ENCODE measurements around the gene LMAN2L. TPM values are rescaled to one million over a fixed set of nuclear protein-coding genes. Genes with fewer than 3 reads are reported as not detected.

The LMAN2L gene
- total RNA-seq, 4 donors from 2014 or later: 18.1 to 22.9 (median 21.5) TPM

GRCh38 chr2:96727431-96727830, 12.4 kb downstream of the LMAN2L start:
- H3K9me3 ChIP-seq: no peaks in the 10 kb centered on the region
- 81 to 97% methylated on average over 3 to 5 of the region's 5 CpGs for WGBS, 2 donors (ENCODE audit: low coverage in 1 of 2)
- TF ChIP-seq POLR2A (IDR thresholded peaks at IDR 0.05) (no peak), CTCF (IDR thresholded peaks at IDR 0.05) (no peak), POLR2AphosphoS5 (IDR thresholded peaks at IDR 0.05) (no peak), EP300 (IDR thresholded peaks at IDR 0.05) (no peak)
- H3K36me3 ChIP-seq: peaks cover 0 to 96% of the 10 kb centered on the region in 2 donors
- ATAC-seq: no peak
- H3K27me3 ChIP-seq: no peaks in the 10 kb centered on the region
- H3K27ac ChIP-seq: no peak overlapping the region
- no peak overlapping the region for H3K4me3 ChIP-seq
- H3K4me1 ChIP-seq: peaks cover 0 to 10% (median 0%) of the 10 kb centered on the region in 3 donors

- Histone ChIP-seq H3K27me3 (no peaks in the 10 kb centered on the region), H3K4me3 (no peak overlapping the region), H3K36me3 (peaks cover 0 to 91% of the 10 kb centered on the region in 2 donors), H3K9me3 (no peaks in the 10 kb centered on the region), H3K27ac (no peak overlapping the region), H3K4me1 (peaks cover 0 to 10% (median 0%) of the 10 kb centered on the region in 3 donors)
- no peak for ATAC-seq
- TF ChIP-seq POLR2A (IDR thresholded peaks at IDR 0.05) (no peak), CTCF (IDR thresholded peaks at IDR 0.05) (no peak), EP300 (IDR thresholded peaks at IDR 0.05) (no peak), POLR2AphosphoS5 (IDR thresholded peaks at IDR 0.05) (no peak)
- WGBS, 2 donors (ENCODE audit: low coverage in 1 of 2): 81 to 93% methylated on average over 3 to 4 of the region's 4 CpGs
These were observed 13.7 kb downstream of the LMAN2L start for GRCh38 chr2:96726131-96726530.

GRCh38 chr2:96716388-96716787, 23.5 kb downstream of the LMAN2L start:
- no peak overlapping the region for H3K4me3 ChIP-seq
- no peak for ATAC-seq
- H3K27me3 ChIP-seq: no peaks in the 10 kb centered on the region
- TF ChIP-seq POLR2A (IDR thresholded peaks at IDR 0.05): no peak
- no peak for TF ChIP-seq EP300 (IDR thresholded peaks at IDR 0.05)
- TF ChIP-seq CTCF (IDR thresholded peaks at IDR 0.05): no peak
- no peak for TF ChIP-seq POLR2AphosphoS5 (IDR thresholded peaks at IDR 0.05)
- H3K4me1 ChIP-seq: no peaks in the 10 kb centered on the region
- H3K27ac ChIP-seq: no peak overlapping the region
- peaks cover under 1 to 95% of the 10 kb centered on the region in 2 donors for H3K36me3 ChIP-seq
- no peaks in the 10 kb centered on the region for H3K9me3 ChIP-seq

- no peak overlapping the region for H3K4me3 ChIP-seq
- no peak for TF ChIP-seq EP300 (IDR thresholded peaks at IDR 0.05)
- TF ChIP-seq POLR2A (IDR thresholded peaks at IDR 0.05): no peak
- TF ChIP-seq CTCF (IDR thresholded peaks at IDR 0.05): no peak
- no peak for TF ChIP-seq POLR2AphosphoS5 (IDR thresholded peaks at IDR 0.05)
- H3K36me3 ChIP-seq: peaks cover 6 to 99% of the 10 kb centered on the region in 2 donors
- no peaks in the 10 kb centered on the region for H3K4me1 ChIP-seq
- H3K9me3 ChIP-seq: no peaks in the 10 kb centered on the region
- WGBS, 2 donors (ENCODE audit: low coverage in 1 of 2): 82 to 88% methylated on average over 5 of the region's 5 CpGs
- no peaks in the 10 kb centered on the region for H3K27me3 ChIP-seq
- H3K27ac ChIP-seq: no peak overlapping the region
- ATAC-seq: no peak
These were observed 24.2 kb downstream of the LMAN2L start for GRCh38 chr2:96715658-96716057.

GRCh38 chr2:96710985-96711384, 28.9 kb downstream of the LMAN2L start:
- peaks cover 6 to 100% of the 10 kb centered on the region in 2 donors for H3K36me3 ChIP-seq
- no peak overlapping the region for H3K4me3 ChIP-seq
- no peaks in the 10 kb centered on the region for H3K9me3 ChIP-seq
- H3K27ac ChIP-seq: no peak overlapping the region
- no peak for ATAC-seq
- WGBS, 2 donors (ENCODE audit: low coverage in 1 of 2): 70 to 76% methylated on average over 2 to 3 of the region's 3 CpGs
- no peaks in the 10 kb centered on the region for H3K4me1 ChIP-seq
- no peaks in the 10 kb centered on the region for H3K27me3 ChIP-seq
- TF ChIP-seq POLR2AphosphoS5 (IDR thresholded peaks at IDR 0.05): no peak
- TF ChIP-seq EP300 (IDR thresholded peaks at IDR 0.05): no peak
- no peak for TF ChIP-seq CTCF (IDR thresholded peaks at IDR 0.05)
- TF ChIP-seq POLR2A (IDR thresholded peaks at IDR 0.05): no peak
